HG03103 (cell line): Measurements from ENCODE around the gene S100Z.
"Not testable (repeated sequence)": the region's sequence is repeated elsewhere in the genome, so short reads cannot be mapped to it uniquely, and the experiment has no call there.

Experiments used
- ATAC-seq: cut with Tn5 transposase; IDR thresholded peaks from one replicate; pipeline ENCODE4 v1.9.1; 2021; ENCODE audit warnings: low read depth; ENCODE audit not compliant: unreplicated experiment

The S100Z gene

GRCh38 chr5:76822105-76822731 is 27.6 kb upstream of the S100Z start:
- ATAC-seq: not testable (repeated sequence)

GRCh38 chr5:76826416-76826815 is 23.4 kb upstream of the S100Z start:
- ATAC-seq: not testable (repeated sequence)

GRCh38 chr5:76831110-76831452 is 18.7 kb upstream of the S100Z start:
- no peak for ATAC-seq

GRCh38 chr5:76836181-76836580 is 13.6 kb upstream of the S100Z start:
- ATAC-seq: no peak

DNA sequence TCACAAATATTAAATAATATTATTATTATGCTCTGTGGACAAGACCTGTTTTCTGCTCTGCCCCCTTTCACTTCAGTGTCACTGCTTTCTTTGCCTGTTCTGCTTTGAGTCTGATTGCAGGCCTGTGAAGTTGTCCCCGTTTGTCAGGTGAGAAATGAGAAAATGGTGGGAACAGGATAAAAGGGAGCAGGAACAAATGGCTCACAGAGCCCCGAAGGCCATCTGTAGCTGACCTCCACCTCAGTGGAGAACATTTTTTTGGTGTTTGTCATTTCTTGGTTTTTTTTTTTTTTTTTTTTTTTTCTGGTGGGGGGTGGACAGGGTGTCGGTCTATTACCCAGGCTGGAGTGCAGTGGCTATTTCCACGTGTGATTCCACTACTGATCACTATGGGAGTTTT is 13.2 kb upstream of the S100Z start:
- no peak for ATAC-seq

GRCh38 chr5:76838481-76839261 is 11.1 kb upstream of the S100Z start:
- ATAC-seq: no peak

- no peak for ATAC-seq
Observed at GRCh38 chr5:76841361-76841760, 8.5 kb upstream of the S100Z start.

GRCh38 chr5:76845890-76846289 is 3.9 kb upstream of the S100Z start:
- ATAC-seq: no peak

DNA sequence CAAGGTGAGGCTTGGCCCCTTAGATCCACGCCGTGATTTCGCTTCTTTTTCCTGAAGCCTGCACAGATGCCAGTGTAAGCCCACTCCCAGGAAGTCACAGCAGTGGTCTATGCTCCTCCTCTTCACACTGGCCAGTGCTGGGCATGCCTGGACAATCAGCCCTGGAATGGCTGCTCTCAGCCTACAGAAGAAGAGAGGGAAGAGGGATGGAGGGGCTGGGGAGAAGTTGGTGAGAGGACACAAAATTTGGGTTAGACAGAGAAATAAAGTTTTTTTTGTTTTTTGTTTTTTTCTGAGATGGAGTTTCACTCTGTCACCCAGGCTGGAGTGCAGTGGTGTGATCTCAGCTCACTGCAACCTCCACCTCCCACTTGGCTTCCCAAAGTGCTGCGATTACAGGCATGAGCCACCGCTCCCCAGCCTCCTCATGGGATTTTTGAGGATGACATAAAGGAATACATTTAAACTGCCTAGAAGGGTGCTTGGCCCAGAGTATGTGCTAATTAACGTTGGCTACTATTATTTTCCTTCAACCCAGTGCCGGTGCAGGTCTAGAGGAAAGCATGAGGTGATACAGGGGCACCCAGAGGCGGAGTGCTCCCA is 830 bp downstream of the S100Z start:
- ATAC-seq: no peak

- no peak for ATAC-seq
Observed at GRCh38 chr5:76851728-76852369, 2.0 kb downstream of the S100Z start.

GRCh38 chr5:76852772-76853171 is 3.0 kb downstream of the S100Z start:
- no peak for ATAC-seq

DNA sequence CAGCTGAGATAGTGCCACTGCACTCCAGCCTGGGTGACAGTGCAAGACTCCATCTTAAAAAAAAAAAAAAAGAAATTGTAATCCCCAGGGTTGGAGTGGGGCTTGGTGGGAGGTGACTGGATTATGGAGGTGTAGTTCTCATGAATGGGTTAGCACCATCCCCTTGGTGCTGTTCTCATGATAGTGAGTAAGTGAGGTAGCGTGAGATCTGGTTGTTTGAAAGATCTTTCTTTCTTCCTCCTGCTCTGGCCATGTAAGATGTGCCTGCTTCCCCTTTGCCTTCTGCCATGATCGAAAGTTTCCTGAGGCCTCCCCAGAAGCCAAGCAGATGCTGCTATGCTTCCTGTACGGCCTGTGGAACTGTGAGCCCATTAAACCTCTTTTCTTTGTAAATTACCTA is 3.9 kb downstream of the S100Z start:
- not testable (repeated sequence) for ATAC-seq

DNA sequence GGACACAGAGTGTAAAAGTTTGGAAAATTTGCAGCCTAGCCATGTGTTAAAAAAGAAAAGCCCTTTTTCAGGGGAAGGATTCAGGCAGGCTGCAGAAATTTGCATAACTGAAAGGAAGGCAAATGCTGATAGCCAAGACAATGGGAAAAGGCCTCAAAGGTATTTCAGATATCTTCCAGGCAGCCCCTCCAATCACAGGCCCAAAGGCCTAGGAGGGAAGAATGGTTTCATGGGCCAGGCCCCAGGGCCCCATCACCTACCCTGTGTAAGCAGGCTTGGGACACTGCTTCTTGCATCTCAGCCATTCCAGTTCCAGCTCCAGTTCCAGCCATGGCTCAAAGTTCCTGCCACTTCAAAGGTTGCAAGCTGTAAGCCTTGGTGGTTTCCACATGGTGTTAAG is 4.8 kb downstream of the S100Z start:
- ATAC-seq: no peak

DNA sequence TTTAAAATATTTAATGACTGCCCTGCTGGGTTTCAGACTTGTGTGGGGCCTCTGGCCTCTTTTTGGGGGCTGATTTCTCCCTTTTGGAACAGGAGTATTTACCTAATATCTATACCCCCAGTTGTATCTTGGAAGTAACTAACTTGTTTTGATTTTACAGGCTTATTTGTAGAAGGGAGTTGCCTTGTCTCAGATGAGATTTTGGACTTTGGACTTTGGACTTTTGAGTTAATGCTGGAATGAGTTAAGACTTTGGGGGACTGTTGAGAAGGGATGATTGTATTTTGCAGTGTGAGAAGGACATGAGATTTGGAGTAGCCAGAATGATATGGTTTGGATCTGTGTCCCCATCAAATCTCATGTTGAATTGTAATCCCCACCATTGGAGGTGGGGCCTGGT is 5.7 kb downstream of the S100Z start:
- ATAC-seq: not testable (repeated sequence)

DNA sequence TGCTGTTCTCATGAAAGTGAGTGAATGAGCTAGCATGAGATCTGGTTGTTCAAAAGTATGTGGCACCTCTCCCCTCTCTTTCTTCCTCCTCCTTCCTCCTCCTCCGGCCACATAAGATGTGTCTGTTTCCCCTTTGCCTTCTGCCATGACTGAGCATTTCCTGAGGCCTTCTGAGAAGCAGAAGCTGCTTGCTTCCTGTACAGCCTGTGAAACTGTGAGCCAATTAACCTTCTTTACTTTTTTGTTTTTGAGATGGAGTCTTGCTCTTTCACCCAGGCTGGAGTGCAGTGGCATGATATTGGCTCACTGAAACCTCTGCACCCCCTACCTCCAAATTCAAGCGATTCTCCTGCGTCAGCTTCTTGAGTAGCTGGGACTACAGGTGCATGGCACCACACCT is 6.1 kb downstream of the S100Z start:
- ATAC-seq: no peak

DNA sequence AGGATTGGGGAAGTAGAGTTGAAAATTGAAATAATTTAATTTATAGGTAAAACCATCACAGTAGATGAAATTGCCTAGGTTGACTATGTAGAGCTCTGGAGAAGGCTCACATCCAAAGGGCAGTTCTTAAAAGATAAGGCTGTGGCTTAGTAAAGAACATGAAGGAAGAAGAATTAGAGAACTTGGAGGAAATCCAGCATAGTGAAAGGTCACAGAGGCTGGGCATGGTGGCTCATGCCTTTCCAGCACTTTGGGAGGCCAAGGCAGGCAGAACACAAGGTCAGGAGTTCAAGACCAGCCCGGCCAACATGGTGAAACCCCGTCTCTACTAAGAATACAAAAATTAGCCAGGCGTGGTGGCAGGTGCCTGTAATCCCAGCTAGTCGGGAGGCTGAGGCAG is 7.0 kb downstream of the S100Z start:
- ATAC-seq: not testable (repeated sequence)

DNA sequence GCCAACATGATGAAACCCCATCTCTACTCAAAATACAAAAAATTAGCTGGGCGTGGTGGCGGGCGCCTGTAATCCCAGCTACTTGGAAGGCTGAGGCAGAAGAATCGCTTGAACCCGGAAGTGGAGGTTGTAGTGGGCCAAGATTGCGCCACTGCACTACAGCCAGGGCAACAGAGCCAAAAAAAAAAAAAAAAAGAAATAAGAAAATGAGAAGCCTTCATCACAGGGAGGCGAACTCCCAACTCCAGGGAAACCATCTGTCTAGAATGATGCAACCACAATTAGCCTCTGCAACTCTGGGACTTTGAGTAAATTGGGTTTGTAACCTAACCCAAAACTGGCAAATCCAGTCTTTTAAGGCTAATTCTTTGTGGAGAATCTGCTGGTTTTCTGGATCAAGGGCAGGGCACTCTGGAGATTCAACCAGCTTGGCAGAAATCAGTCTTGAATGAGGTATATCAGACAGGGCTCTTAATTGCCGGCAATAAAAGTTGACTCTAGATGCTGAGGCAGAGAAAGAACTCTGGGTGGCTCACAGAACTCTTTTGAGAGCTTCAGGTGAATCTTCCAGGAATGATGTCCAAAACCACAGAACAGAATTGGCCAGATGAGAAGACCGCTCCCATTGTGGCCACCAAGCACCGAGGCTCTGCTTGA is 9.9 kb downstream of the S100Z start:
- no peak for ATAC-seq

DNA sequence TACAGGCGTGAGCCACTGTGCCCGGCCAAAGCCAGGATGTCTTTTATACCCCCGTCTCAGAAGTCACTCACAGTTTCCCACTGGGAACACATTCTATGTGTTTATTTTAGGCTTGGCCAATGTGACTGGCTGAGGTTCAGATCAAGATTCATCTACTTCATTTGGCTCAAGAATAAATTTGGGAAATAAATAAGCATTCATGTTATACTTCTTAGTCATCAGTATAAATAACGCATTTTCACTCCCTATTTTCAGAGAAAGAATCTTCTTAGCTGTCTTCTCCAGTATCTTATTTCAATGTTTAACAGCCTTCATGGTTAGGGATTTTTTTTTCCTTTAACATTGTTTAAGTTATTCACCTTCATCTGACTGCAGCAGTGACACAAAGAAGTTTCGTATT is 11.8 kb downstream of the S100Z start:
- ATAC-seq: no peak

GRCh38 chr5:76863001-76863400 is 13.2 kb downstream of the S100Z start:
- ATAC-seq: no peak

DNA sequence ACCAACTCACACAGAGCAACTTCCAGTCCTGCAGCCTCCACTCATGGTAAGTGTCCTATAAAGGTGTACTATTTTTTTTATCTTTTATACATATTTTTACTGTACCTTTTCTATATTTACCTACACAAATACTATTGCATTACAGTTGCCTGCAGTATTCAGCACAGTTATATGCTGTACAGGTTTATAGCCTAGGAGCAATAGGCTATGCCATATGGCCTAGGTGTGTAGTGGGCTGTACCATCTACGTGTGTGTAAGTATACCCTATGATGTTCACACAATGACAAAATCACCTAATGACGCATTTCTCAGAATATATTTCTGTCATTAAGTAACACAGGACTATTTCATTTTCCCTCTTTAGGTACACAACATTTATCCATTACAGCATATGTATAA is 16.7 kb downstream of the S100Z start:
- no peak for ATAC-seq

GRCh38 chr5:76867038-76867437 is 17.2 kb downstream of the S100Z start:
- no peak for ATAC-seq
